H1 (cell line): ENCODE measurements around the gene ITGA6. TPM values are rescaled to one million over a fixed set of nuclear protein-coding genes. Genes with fewer than 3 reads are reported as not detected.

Source experiments
- CTCF ChIA-PET: fragments of 300-600 bp; sonication (Branson Sonifier 250); formaldehyde crosslinking; loops from one replicate; lab custom pipeline; 2021; ENCODE audit not compliant: partially characterized antibody; lab: Charles Lee
- POLR2A ChIA-PET: fragments of 300-600 bp; sonication (Branson Sonifier 250); formaldehyde crosslinking; loops from one replicate; lab custom pipeline; 2021; ENCODE audit warnings: inconsistent platforms; ENCODE audit not compliant: partially characterized antibody; lab: Charles Lee
- DNase-seq, 2 experiments: peaks; one replicate each; pipeline versions ENCODE4 v3.0.0 to v3.0.0-alpha.2; 2010 to 2022; ENCODE audit warnings: low spot score in 2 of 2, low read depth in 1 of 2, mixed read lengths in 1 of 2
- FAIRE-seq: peaks from 2 replicates; lab custom pipeline; 2011; peaks lifted over from hg19 to GRCh38; lab: Jason Lieb, UNC
- H2AFZ ChIP-seq: 2 replicates; pipeline ENCODE4 v1.8.1; 2012; ENCODE audit warnings: low read length, inconsistent platforms
- H2AK5ac ChIP-seq: 2 replicates; pipeline ENCODE4 v1.6.1; 2013; ENCODE audit warnings: low read depth, low read length
- H2BK120ac ChIP-seq: replicated peaks from 2 replicates; pipeline ENCODE3; 2013; ENCODE audit warnings: low read depth, low read length, inconsistent platforms
- H2BK12ac ChIP-seq: 2 replicates; pipeline ENCODE4 v1.6.1; 2013; ENCODE audit warnings: low read depth, low read length
- H2BK15ac ChIP-seq: 2 replicates; pipeline ENCODE4 v1.6.1; 2013; ENCODE audit warnings: low read length
- H2BK20ac ChIP-seq: 2 replicates; pipeline ENCODE4 v1.6.1; 2013; ENCODE audit warnings: low read length
- H2BK5ac ChIP-seq: 2 replicates; pipeline ENCODE4 v1.6.1; 2013; ENCODE audit warnings: low read depth, low read length
- H3K14ac ChIP-seq: 2 replicates; pipeline ENCODE4 v1.6.1; 2013; ENCODE audit warnings: inconsistent platforms; ENCODE audit not compliant: insufficient read length
- H3K18ac ChIP-seq: 2 replicates; pipeline ENCODE4 v1.6.1; 2013; ENCODE audit warnings: low read length; ENCODE audit errors: extremely low read depth
- H3K23ac ChIP-seq: 2 replicates; pipeline ENCODE4 v1.6.1; 2013; ENCODE audit warnings: inconsistent platforms; ENCODE audit not compliant: insufficient read length
- H3K23me2 ChIP-seq: 2 replicates; pipeline ENCODE4 v1.6.1; 2013; ENCODE audit warnings: low read depth, low read length
- H3K27ac ChIP-seq: 2 replicates; pipeline ENCODE4 v1.6.1; 2011; ENCODE audit warnings: low read depth, low read length, inconsistent platforms
- H3K27me3 ChIP-seq, 4 experiments: replicated peaks in 1 of 4; 1 replicate in 1 of 4; 2 replicates in 3 of 4; pipeline versions ENCODE4 v1.6.1 to v1.8.1; 2011 to 2013; ENCODE audit warnings: low read length in 3 of 4, mild to moderate bottlenecking in 3 of 4, inconsistent platforms in 2 of 4, mixed read lengths in 2 of 4, moderate library complexity in 1 of 4; ENCODE audit not compliant: control insufficient read depth in 3 of 4, insufficient read depth in 3 of 4; ENCODE audit errors: extremely low read depth in 1 of 4
- H3K36me3 ChIP-seq, 4 experiments: 2 replicates each; pipeline versions ENCODE4 v1.6.1 to v1.8.1; 2011 to 2013; ENCODE audit warnings: mild to moderate bottlenecking in 4 of 4, low read length in 3 of 4, moderate library complexity in 2 of 4, control low read depth in 1 of 4, inconsistent platforms in 1 of 4; ENCODE audit not compliant: insufficient read depth in 4 of 4, control insufficient read depth in 2 of 4
- H3K4ac ChIP-seq: replicated peaks from 2 replicates; pipeline ENCODE3; 2013; ENCODE audit warnings: low read length, low read depth, mixed read lengths, inconsistent platforms; ENCODE audit not compliant: insufficient read length
- H3K4me1 ChIP-seq, 4 experiments: replicated peaks in 1 of 4; 1 replicate in 1 of 4; 2 replicates in 3 of 4; pipeline versions ENCODE4 v1.6.1 to v1.8.1; 2011 to 2013; ENCODE audit warnings: low read length in 3 of 4, inconsistent platforms in 2 of 4, mixed read lengths in 1 of 4; ENCODE audit not compliant: insufficient read depth in 4 of 4, control insufficient read depth in 3 of 4
- H3K4me2 ChIP-seq, 2 experiments: 2 replicates each; pipeline versions ENCODE4 v1.6.1 to v1.8.1; 2011 to 2013; ENCODE audit warnings: low read depth in 2 of 2, low read length in 2 of 2, control low read depth in 1 of 2, inconsistent platforms in 1 of 2, mild to moderate bottlenecking in 1 of 2; ENCODE audit not compliant: insufficient read depth in 1 of 2
- H3K4me3 ChIP-seq, 4 experiments: fragments of 200-600, 300-600 bp in 1 of 4; sonication (generic), shearing (Covaris generic), sonication (Bioruptor Twin) in 1 of 4; 2 replicates each; pipeline versions ENCODE4 v1.5.1 to v1.8.1; 2011 to 2016; ENCODE audit warnings: low read length in 4 of 4, low read depth in 3 of 4, control low read depth in 2 of 4, inconsistent platforms in 2 of 4, mild to moderate bottlenecking in 2 of 4, mixed read lengths in 1 of 4, moderate library complexity in 1 of 4; ENCODE audit not compliant: insufficient read depth in 2 of 4; ENCODE audit errors: extremely low read depth in 1 of 4
- H3K56ac ChIP-seq: replicated peaks from 2 replicates; pipeline ENCODE3; 2013; ENCODE audit warnings: low read depth, mild to moderate bottlenecking, mixed read lengths, low read length, inconsistent platforms; ENCODE audit not compliant: insufficient read length
- H3K79me1 ChIP-seq: 2 replicates; pipeline ENCODE4 v1.6.1; 2013; ENCODE audit warnings: low read depth, low read length, control low read depth
- H3K79me2 ChIP-seq, 2 experiments: 2 replicates each; pipeline versions ENCODE4 v1.6.1 to v1.8.1; 2012 to 2013; ENCODE audit warnings: low read length in 2 of 2, mild to moderate bottlenecking in 2 of 2, inconsistent platforms in 1 of 2; ENCODE audit not compliant: insufficient read depth in 2 of 2, control insufficient read depth in 1 of 2
- H3K9ac ChIP-seq, 4 experiments: replicated peaks in 1 of 4; 1 replicate in 1 of 4; 2 replicates in 3 of 4; pipeline versions ENCODE4 v1.6.1 to v1.8.1; 2011 to 2013; ENCODE audit warnings: low read depth in 3 of 4, low read length in 3 of 4, control low read depth in 2 of 4, mild to moderate bottlenecking in 2 of 4, moderate library complexity in 2 of 4, inconsistent platforms in 1 of 4; ENCODE audit errors: extremely low read depth in 1 of 4
- H3K9me3 ChIP-seq, 2 experiments: 2 replicates each; pipeline versions ENCODE4 v1.6.1 to v1.8.1; 2012 to 2013; ENCODE audit warnings: mild to moderate bottlenecking in 2 of 2, moderate library complexity in 2 of 2, control low read depth in 1 of 2, inconsistent platforms in 1 of 2, low read depth in 1 of 2, low read length in 1 of 2, mixed read lengths in 1 of 2; ENCODE audit not compliant: insufficient read depth in 2 of 2
- H4K20me1 ChIP-seq, 2 experiments: replicated peaks in 1 of 2; 2 replicates each; pipeline versions ENCODE3 to v1.8.1; 2011 to 2013; ENCODE audit warnings: inconsistent platforms in 2 of 2, low read length in 2 of 2, mild to moderate bottlenecking in 1 of 2; ENCODE audit not compliant: insufficient read depth in 2 of 2, control insufficient read depth in 1 of 2
- H4K5ac ChIP-seq: 2 replicates; pipeline ENCODE4 v1.6.1; 2013; ENCODE audit warnings: low read length, low read depth, mixed read lengths, inconsistent platforms; ENCODE audit not compliant: insufficient read length
- H4K8ac ChIP-seq: 2 replicates; pipeline ENCODE4 v1.8.0; 2013; ENCODE audit warnings: mild to moderate bottlenecking, moderate library complexity, low read length, inconsistent platforms; ENCODE audit not compliant: insufficient read depth; ENCODE audit errors: extremely low read depth
- H4K91ac ChIP-seq: replicated peaks from 2 replicates; pipeline ENCODE3; 2013; ENCODE audit warnings: low read length, mixed read lengths, inconsistent platforms; ENCODE audit not compliant: insufficient read length
- CEBPB ChIP-seq: IDR thresholded peaks from 2 replicates; pipeline ENCODE4 v1.6.1; 2012; ENCODE audit warnings: low read depth, low read length
- CTBP2 ChIP-seq: IDR thresholded peaks from 2 replicates; pipeline ENCODE4 v1.7.0; 2011; ENCODE audit warnings: borderline replicate concordance, mild to moderate bottlenecking, moderate library complexity, mixed read lengths, low read length; ENCODE audit not compliant: insufficient read depth, insufficient read length
- EZH2 ChIP-seq: fragments of 200-600 bp; sonication (generic); IDR thresholded peaks from 2 replicates; pipeline ENCODE4 v1.7.1; 2012; ENCODE audit warnings: low read depth, mild to moderate bottlenecking, moderate library complexity, low read length, inconsistent platforms; ENCODE audit not compliant: severe bottlenecking
- FOSL1 ChIP-seq: IDR thresholded peaks from 2 replicates; pipeline ENCODE4 v1.6.1; 2011; ENCODE audit warnings: mild to moderate bottlenecking, low read depth, low read length, moderate library complexity; ENCODE audit not compliant: insufficient read depth
- KDM1A ChIP-seq: fragments of 200-600, 300-600 bp; sonication (generic); IDR thresholded peaks from 2 replicates; pipeline ENCODE4 v1.7.1; 2016; ENCODE audit warnings: mild to moderate bottlenecking, low read length, borderline replicate concordance
- POLR2A ChIP-seq, 2 experiments: IDR thresholded peaks; 1 replicate in 1 of 2; 2 replicates in 1 of 2; pipeline ENCODE4 v1.6.1; 2011; ENCODE audit warnings: low read depth in 2 of 2, low read length in 2 of 2, mild to moderate bottlenecking in 2 of 2; ENCODE audit errors: control extremely low read depth in 1 of 2
- POU5F1 ChIP-seq: IDR thresholded peaks from 2 replicates; pipeline ENCODE4 v1.6.1; 2011; ENCODE audit warnings: low read depth, mild to moderate bottlenecking, low read length, moderate library complexity
- RBBP5 ChIP-seq: IDR thresholded peaks from 2 replicates; pipeline ENCODE4 v1.7.1; 2012; ENCODE audit warnings: low read depth, mild to moderate bottlenecking, inconsistent platforms, low read length, moderate library complexity, borderline replicate concordance
- RNF2 ChIP-seq: fragments of 200-900, 300-1000 bp; sonication (generic); IDR thresholded peaks from 2 replicates; pipeline ENCODE4 v1.7.1; 2016; ENCODE audit warnings: borderline replicate concordance, low read depth, mild to moderate bottlenecking, antibody characterized with exemption, low read length; ENCODE audit not compliant: poor library complexity, severe bottlenecking; ENCODE audit errors: missing control alignments
- SIN3A ChIP-seq, 2 experiments: IDR thresholded peaks in 1 of 2; conservative IDR thresholded peaks in 1 of 2; 2 replicates each; pipeline ENCODE4 v1.6.1; 2011 to 2012; ENCODE audit warnings: low read length in 2 of 2, improper control_type of control experiment in 1 of 2, low read depth in 1 of 2, mild to moderate bottlenecking in 1 of 2
- SIX5 ChIP-seq: IDR thresholded peaks from 2 replicates; pipeline ENCODE4 v1.6.1; 2011; ENCODE audit warnings: mild to moderate bottlenecking, low read depth, low read length
- SP1 ChIP-seq: IDR thresholded peaks from 2 replicates; pipeline ENCODE4 v1.6.1; 2011; ENCODE audit warnings: low read depth, low read length
- SP2 ChIP-seq: IDR thresholded peaks from 2 replicates; pipeline ENCODE4 v1.6.1; 2012; ENCODE audit warnings: mild to moderate bottlenecking, low read length, inconsistent platforms
- TCF12 ChIP-seq: IDR thresholded peaks from 2 replicates; pipeline ENCODE4 v1.6.1; 2011; ENCODE audit warnings: low read depth, mild to moderate bottlenecking, low read length
- WGBS, 2 experiments: shearing (Covaris generic) in 1 of 2; methylation state at CpG; one replicate each; pipeline versions ENCODE4 v1.1.6 to v1.1.7; 2013 to 2015; ENCODE audit warnings: low lambda C conversion rate in 2 of 2, mixed read lengths in 2 of 2, inconsistent platforms in 1 of 2, low coverage in 1 of 2, missing lambda C conversion rate in 1 of 2; ENCODE audit not compliant: insufficient replicate concordance in 2 of 2, insufficient coverage in 1 of 2, insufficient read length in 1 of 2; ENCODE audit errors: extremely low coverage in 1 of 2, missing lambda C conversion rate in 1 of 2; 5-methylcytosine and 5-hydroxymethylcytosine counted together
- polyA plus RNA-seq, 7 experiments: library from polyadenylated mRNA; depleted of rRNA in 3 of 7; stranded (reverse) in 5 of 7; unstranded in 2 of 7; fragments of >200 nt in 5 of 7; fragments of 200-250 nt in 2 of 7; gene quantifications; 1 replicate in 5 of 7; 2 replicates in 1 of 7; 4 replicates in 1 of 7; pipeline versions ENCODE4 v1.2.1 to v1.2.3, GENCODE V29; 2011 to 2013; ENCODE audit warnings: missing spikeins in 2 of 7, mixed read lengths in 2 of 7
- total RNA-seq: library from RNA; stranded (reverse); fragmentation: NEBNext Ultra II Directional; extraction: Animal tissue kit (Norgen Biotek cat#: 25700); gene quantifications from 2 replicates; pipeline ENCODE4 v1.2.1, GENCODE V29; 2021

The ITGA6 gene
- total and polyA plus RNA-seq, 2 of the 8 experiments (the other 6 are each of a cell fraction or from before 2014, with no cell fraction given) = 26.9 to 118 TPM

- H3K79me1 ChIP-seq = peaks cover 27% of the 10 kb centered on the region
- no peak overlapping the region for H4K5ac ChIP-seq
- H2BK120ac ChIP-seq = no peak overlapping the region
- ChIA-PET POLR2A (interaction anchor here (1.2 to 1.4 kb wide), 4 partner anchors 9 to 16 kb away, joined by 3 to 5 read pairs (median 4); partner anchors contain the start of gene ITGA6), CTCF (interaction anchor here (1.3 to 36.1 kb wide), 2 partner anchors 9 to 17 kb away, joined by 3 to 634 read pairs; partner anchors contain the start of gene ITGA6)
- no peak overlapping the region for H3K4me3 ChIP-seq
- H3K27ac ChIP-seq = no peak overlapping the region
- no peaks in the 10 kb centered on the region for H3K27me3 ChIP-seq
- H2AFZ ChIP-seq = no peak overlapping the region
- FAIRE-seq (no peak), DNase-seq (no peak)
- H4K91ac ChIP-seq = no peak overlapping the region
- peak overlapping the region; percentile 53; the same call in 1 of the 2 replicates for H2BK12ac ChIP-seq
- no peak overlapping the region for H3K4me2 ChIP-seq
- no peak overlapping the region for H3K9ac ChIP-seq
- no peak overlapping the region for H2BK15ac ChIP-seq
- no peak overlapping the region for H3K23ac ChIP-seq
- no peak overlapping the region for H2BK5ac ChIP-seq
- H3K14ac ChIP-seq = no peak overlapping the region
- H2AK5ac ChIP-seq = peak overlapping the region; percentile 87; the same call in 1 of the 2 replicates
- H2BK20ac ChIP-seq = no peak overlapping the region
- no peak overlapping the region for H3K18ac ChIP-seq
- no peaks in the 10 kb centered on the region for H3K36me3 ChIP-seq
- H3K56ac ChIP-seq = no peak overlapping the region
- no peaks in the 10 kb centered on the region for H3K23me2 ChIP-seq
- no peak overlapping the region for H3K4ac ChIP-seq
- no peak overlapping the region for H4K8ac ChIP-seq
- H3K9me3 ChIP-seq = no peaks in the 10 kb centered on the region
- H3K79me2 ChIP-seq = peaks cover 49 to 99% of the 10 kb centered on the region in 2 experiments
- H3K4me1 ChIP-seq = peaks cover 3 to 61% (median 39%) of the 10 kb centered on the region in 4 experiments
- peaks cover 11 to 19% of the 10 kb centered on the region in 2 experiments for H4K20me1 ChIP-seq
- 94% methylated on average over 1 of the region's 1 CpG; no CpG with 5 or more reads in 1 of the 2 experiments for WGBS, 2 experiments
- TF ChIP-seq SIN3A (conservative IDR thresholded peaks at IDR 0.05 in 1 of 2, IDR thresholded peaks at IDR 0.05 in 1 of 2; ENCODE audit: low read depth in 1 of 2, low read length in 2 of 2) = no peak
- no peak for TF ChIP-seq CEBPB
- TF ChIP-seq POLR2A (IDR thresholded peaks at IDR 0.05; ENCODE audit: control extremely low read depth in 1 of 2, low read depth in 2 of 2, low read length in 2 of 2) = no peak
- no peak for TF ChIP-seq FOSL1
- TF ChIP-seq RNF2 = no peak
- TF ChIP-seq SIX5 = no peak
- TF ChIP-seq RBBP5 = no peak
- no peak for TF ChIP-seq CTBP2
- TF ChIP-seq SP1 = no peak
- TF ChIP-seq KDM1A = no peak
- no peak for TF ChIP-seq POU5F1
- no peak for TF ChIP-seq SP2
- no peak for TF ChIP-seq TCF12
- no peak for TF ChIP-seq EZH2
Observed at GRCh38 chr2:172436889-172437288, 9.5 kb downstream of the ITGA6 start.
